ENCODE results near the gene EFNA2. TPM values are rescaled to one million over a fixed set of nuclear protein-coding genes. Genes with fewer than 3 reads are reported as not detected.

EFNA2 gene
- total RNA-seq, 1 experiment from 2014 or later, result 12.2 TPM

DNA sequence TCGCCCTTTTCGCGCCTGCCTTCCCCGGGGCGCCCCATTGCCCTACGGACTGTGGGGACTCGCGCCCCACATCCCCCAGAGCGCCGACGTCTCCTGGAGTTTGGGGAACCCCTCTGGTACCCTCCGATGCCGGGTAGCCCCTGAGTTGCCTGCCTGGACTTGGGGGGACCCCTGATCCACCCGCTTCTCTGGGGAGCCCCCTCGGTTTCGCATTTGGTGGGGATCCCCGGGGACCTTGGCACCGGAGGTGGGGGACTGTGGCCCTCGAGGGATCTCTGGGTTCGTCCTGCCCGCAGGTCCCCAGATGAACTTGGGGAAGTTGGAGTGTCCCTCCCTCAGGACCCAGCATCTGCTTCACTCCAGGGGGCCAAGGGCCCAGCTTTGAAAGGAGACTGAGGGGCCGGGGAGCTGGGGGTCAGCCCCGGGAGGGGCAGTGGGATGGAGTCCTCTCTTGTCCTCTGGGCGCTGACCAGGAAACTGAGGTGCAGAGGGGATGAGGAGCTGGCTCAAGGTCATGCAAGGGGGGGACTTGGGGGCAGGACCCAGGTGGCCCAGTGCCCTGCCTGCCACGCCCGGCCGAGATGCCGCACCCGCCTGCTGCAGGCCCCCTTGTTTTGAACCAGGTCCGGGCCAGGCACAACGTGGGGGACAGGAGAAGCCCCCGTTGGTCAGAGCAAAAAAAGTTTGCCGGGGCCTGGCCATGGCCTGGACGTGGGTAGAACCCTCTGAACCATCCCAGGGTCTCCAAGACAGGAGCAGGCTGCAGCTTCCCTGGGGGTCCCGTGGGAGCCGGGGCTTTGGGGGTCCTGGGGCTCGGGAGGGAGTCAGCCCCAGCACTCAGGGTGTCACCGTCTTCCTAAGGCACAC lies 1.0 kb downstream of the EFNA2 start (continued):
- TF ChIP-seq, protein P1, sequence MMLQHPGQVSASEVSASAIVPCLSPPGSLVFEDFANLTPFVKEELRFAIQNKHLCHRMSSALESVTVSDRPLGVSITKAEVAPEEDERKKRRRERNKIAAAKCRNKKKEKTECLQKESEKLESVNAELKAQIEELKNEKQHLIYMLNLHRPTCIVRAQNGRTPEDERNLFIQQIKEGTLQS (IDR thresholded peaks at IDR 0.05), result no peak

DNA sequence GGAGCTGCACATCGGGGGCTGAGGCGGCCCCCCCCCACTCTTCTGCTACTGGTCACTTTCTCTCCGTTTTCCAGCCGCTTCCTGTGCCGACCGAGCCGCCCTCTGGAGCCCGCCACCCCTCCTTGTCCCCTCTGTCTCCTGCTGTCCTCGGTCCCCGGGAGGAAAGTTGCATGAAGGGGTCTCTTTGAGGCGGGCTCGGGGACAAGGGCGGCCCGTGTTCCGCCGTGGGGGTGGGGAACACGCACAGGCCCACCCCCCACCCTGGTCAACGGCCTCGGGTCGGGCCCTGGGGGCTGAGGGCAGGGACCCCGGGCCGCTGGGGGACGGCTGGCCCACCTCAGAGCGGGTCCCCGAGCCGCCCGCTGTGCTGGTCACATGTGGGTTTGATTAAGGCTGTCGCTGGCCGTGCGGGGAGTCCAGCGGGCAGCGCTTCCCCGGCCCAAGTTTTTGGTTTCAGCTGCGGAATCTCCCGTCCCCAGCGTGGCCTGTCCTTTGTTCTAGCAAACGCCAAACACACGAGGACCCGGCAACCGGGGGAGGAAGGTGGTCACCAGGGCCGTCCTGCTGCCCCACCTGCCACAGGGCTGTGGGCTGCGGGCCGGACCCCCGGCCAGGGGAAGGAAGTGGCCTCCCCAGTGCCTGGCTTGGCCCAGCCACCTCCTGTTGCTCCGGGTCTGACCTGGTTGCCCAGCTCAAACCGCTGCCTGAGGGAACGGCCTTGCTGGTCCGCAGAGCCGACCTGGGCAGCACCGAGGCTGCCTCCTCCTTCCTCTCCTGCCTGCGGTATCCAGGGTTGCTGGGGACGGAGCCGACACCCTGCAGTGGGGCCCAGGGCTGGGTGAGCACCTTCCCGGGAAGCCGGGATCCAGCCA lies 1.9 kb downstream of the EFNA2 start:
- CTCF ChIA-PET, result no interaction called here

More for the DNA sequence above, 1.9 kb downstream of the EFNA2 start:
- RAD21 ChIA-PET (ENCODE audit: low non-redundant PET in 1 of 2, low total read pairs in 2 of 2, uncharacterized antibody in 2 of 2, unreplicated experiment in 2 of 2), result no interaction called here
- Histone ChIP-seq H3K9ac (ENCODE audit: low read length) (no peak overlapping the region), H3K9me2 (ENCODE audit: insufficient read depth) (no peaks in the 10 kb centered on the region), H3K27me3 (ENCODE audit: insufficient read depth, low read length) (no peaks in the 10 kb centered on the region), H2AFZ (ENCODE audit: low read depth, low read length, poor library complexity, severe bottlenecking) (no peak overlapping the region), H3K4me1 (ENCODE audit: control insufficient read depth in 1 of 2, insufficient read depth in 2 of 2, low read length in 2 of 2) (peaks cover 17 to 37% of the 10 kb centered on the region in 2 experiments), H3K4me2 (ENCODE audit: low read length) (peak overlapping the region; percentile 95), H4K20me1 (ENCODE audit: insufficient read depth) (no peaks in the 10 kb centered on the region), H3K36me3 (ENCODE audit: control insufficient read depth in 1 of 2, insufficient read depth in 2 of 2, low read length in 2 of 2) (no peaks in the 10 kb centered on the region), H3K27ac (ENCODE audit: low read depth, low read length) (no peak overlapping the region), H3K4me3 (replicated peaks in 1 of 2; ENCODE audit: low read depth in 1 of 2, low read length in 2 of 2) (no peak overlapping the region), H3K79me2 (ENCODE audit: insufficient read depth, low read length) (no peaks in the 10 kb centered on the region), H3K9me3 (ENCODE audit: control insufficient read depth in 1 of 2, insufficient read depth in 1 of 2, low read depth in 1 of 2, low read length in 2 of 2) (no peaks in the 10 kb centered on the region)
- TF ChIP-seq EGR1 (IDR thresholded peaks at IDR 0.05; ENCODE audit: low read depth), result no peak
- TF ChIP-seq, protein P2, sequence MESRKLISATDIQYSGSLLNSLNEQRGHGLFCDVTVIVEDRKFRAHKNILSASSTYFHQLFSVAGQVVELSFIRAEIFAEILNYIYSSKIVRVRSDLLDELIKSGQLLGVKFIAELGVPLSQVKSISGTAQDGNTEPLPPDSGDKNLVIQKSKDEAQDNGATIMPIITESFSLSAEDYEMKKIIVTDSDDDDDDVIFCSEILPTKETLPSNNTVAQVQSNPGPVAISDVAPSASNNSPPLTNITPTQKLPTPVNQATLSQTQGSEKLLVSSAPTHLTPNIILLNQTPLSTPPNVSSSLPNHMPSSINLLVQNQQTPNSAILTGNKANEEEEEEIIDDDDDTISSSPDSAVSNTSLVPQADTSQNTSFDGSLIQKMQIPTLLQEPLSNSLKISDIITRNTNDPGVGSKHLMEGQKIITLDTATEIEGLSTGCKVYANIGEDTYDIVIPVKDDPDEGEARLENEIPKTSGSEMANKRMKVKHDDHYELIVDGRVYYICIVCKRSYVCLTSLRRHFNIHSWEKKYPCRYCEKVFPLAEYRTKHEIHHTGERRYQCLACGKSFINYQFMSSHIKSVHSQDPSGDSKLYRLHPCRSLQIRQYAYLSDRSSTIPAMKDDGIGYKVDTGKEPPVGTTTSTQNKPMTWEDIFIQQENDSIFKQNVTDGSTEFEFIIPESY (IDR thresholded peaks at IDR 0.05; ENCODE audit: extremely low read depth, insufficient replicate concordance, low read length), result no peak
- no peak for TF ChIP-seq POLR2A (IDR thresholded peaks at IDR 0.05; ENCODE audit: borderline replicate concordance, extremely low read depth, insufficient read depth, insufficient read length)
- TF ChIP-seq SIN3A (IDR thresholded peaks at IDR 0.05; ENCODE audit: low read depth), result no peak
- TF ChIP-seq TCF7L2 (IDR thresholded peaks at IDR 0.05; ENCODE audit: borderline replicate concordance, extremely low read depth, insufficient read depth, insufficient read length), result no peak
- TF ChIP-seq ZFX (IDR thresholded peaks at IDR 0.05), result no peak
- TF ChIP-seq, protein P3, sequence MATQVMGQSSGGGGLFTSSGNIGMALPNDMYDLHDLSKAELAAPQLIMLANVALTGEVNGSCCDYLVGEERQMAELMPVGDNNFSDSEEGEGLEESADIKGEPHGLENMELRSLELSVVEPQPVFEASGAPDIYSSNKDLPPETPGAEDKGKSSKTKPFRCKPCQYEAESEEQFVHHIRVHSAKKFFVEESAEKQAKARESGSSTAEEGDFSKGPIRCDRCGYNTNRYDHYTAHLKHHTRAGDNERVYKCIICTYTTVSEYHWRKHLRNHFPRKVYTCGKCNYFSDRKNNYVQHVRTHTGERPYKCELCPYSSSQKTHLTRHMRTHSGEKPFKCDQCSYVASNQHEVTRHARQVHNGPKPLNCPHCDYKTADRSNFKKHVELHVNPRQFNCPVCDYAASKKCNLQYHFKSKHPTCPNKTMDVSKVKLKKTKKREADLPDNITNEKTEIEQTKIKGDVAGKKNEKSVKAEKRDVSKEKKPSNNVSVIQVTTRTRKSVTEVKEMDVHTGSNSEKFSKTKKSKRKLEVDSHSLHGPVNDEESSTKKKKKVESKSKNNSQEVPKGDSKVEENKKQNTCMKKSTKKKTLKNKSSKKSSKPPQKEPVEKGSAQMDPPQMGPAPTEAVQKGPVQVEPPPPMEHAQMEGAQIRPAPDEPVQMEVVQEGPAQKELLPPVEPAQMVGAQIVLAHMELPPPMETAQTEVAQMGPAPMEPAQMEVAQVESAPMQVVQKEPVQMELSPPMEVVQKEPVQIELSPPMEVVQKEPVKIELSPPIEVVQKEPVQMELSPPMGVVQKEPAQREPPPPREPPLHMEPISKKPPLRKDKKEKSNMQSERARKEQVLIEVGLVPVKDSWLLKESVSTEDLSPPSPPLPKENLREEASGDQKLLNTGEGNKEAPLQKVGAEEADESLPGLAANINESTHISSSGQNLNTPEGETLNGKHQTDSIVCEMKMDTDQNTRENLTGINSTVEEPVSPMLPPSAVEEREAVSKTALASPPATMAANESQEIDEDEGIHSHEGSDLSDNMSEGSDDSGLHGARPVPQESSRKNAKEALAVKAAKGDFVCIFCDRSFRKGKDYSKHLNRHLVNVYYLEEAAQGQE (IDR thresholded peaks at IDR 0.05; ENCODE audit: low read depth), result no peak
- TF ChIP-seq EZH2 (IDR thresholded peaks at IDR 0.05), result no peak
- TF ChIP-seq POLR2AphosphoS5 (IDR thresholded peaks at IDR 0.05; ENCODE audit: low read depth, low read length), result no peak
- no peak for TF ChIP-seq CBX3 (IDR thresholded peaks at IDR 0.05; ENCODE audit: low read depth)
- no peak for TF ChIP-seq YY1 (IDR thresholded peaks at IDR 0.05; ENCODE audit: extremely low read depth, insufficient replicate concordance, low read depth, low read length)
- no peak for TF ChIP-seq EZH2phosphoT487 (IDR thresholded peaks at IDR 0.05; ENCODE audit: borderline replicate concordance)
- no peak for TF ChIP-seq CEBPB (IDR thresholded peaks at IDR 0.05; ENCODE audit: low read depth)
- no peak for TF ChIP-seq ZNF274 (IDR thresholded peaks at IDR 0.05; ENCODE audit: low read depth, low read length)
- no peak for TF ChIP-seq JUND (IDR thresholded peaks at IDR 0.05)
- no peak for TF ChIP-seq FOSL1 (IDR thresholded peaks at IDR 0.05; ENCODE audit: low read depth)
- TF ChIP-seq, protein P4, sequence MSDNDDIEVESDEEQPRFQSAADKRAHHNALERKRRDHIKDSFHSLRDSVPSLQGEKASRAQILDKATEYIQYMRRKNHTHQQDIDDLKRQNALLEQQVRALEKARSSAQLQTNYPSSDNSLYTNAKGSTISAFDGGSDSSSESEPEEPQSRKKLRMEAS (IDR thresholded peaks at IDR 0.05), result no peak
- BruUV-seq (replicated peaks), result no TSS peak
- POLR2A ChIA-PET, result no interaction called here
- ATAC-seq (no peak), DNase-seq (ENCODE audit: low read depth, low spot score) (no peak)
- intact Hi-C loops (cut with micrococcal nuclease), result no loop called here
